DND-41 (cell line): ENCODE results near the gene CCDC107.

Source experiments
- CTCF ChIP-seq: IDR thresholded peaks from 2 replicates; pipeline ENCODE4 v1.5.1; 2012; ENCODE audit warnings: borderline replicate concordance, low read length, moderate library complexity, mild to moderate bottlenecking; ENCODE audit not compliant: poor library complexity, severe bottlenecking; ENCODE audit errors: extremely low read depth
- EZH2 ChIP-seq: IDR thresholded peaks from 3 replicates; pipeline ENCODE4 v1.6.1; 2012; ENCODE audit warnings: borderline replicate concordance, low read depth, mild to moderate bottlenecking, moderate library complexity, low read length, inconsistent platforms; ENCODE audit not compliant: severe bottlenecking

GRCh38 chr9:35643046-35643445, 15.0 kb upstream of the CCDC107 start:
- TF ChIP-seq CTCF (no peak), EZH2 (no peak)
